NCI-H510A (cell line): ENCODE measurements around the gene RNF44.
"Not testable (repeated sequence)": the region's sequence is repeated elsewhere in the genome, so short reads cannot be mapped to it uniquely, and the experiment has no call there.

Experiments used
- DNase-seq: peaks from one replicate; lab custom pipeline; 2025; lab: John Stamatoyannopoulos, UW

The RNF44 gene

DNA sequence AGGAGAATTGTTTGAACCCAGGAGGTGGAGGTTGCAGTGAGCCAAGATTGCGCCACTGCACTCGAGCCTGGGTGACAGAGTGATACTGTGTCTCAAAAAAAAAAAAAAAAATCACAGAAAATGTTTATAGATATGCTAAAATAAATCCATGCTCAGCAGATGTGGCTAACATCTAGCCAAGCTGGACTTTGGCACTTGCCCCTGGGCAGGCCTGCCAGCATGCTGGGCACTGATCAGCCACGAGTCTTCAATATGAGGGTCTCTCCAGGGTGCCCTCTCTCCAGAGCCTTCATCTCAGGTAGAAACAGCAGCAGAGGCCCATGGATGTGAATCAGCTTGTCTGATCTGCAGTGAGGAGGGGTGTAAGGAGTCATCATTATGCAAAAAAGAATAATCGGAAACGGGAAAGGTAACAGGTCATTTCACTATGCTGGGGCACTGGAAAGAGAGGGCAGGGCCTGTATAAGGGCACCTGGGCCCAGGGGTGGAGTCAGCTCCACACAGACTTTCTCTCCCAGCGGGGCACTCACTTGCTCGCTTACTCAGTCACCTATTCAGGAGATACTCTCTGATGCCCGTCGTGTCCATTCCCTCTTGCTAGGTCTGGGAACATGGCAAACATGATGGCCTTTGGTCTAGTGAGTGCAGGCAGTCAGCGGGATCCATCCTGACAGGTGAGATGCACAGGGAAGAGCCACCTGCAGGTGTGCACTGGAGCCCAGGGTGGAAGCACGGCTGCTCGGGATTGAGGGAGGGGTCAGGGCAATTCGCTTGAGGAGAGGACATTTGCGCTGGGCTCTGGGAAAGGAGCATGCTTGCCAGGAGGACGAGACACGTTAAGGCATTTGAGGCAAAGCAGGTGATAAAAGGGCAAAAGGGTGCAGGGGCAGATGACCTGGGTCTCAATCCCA lies 17.1 kb downstream of the RNF44 start:
- DNase-seq, result no peak

DNA sequence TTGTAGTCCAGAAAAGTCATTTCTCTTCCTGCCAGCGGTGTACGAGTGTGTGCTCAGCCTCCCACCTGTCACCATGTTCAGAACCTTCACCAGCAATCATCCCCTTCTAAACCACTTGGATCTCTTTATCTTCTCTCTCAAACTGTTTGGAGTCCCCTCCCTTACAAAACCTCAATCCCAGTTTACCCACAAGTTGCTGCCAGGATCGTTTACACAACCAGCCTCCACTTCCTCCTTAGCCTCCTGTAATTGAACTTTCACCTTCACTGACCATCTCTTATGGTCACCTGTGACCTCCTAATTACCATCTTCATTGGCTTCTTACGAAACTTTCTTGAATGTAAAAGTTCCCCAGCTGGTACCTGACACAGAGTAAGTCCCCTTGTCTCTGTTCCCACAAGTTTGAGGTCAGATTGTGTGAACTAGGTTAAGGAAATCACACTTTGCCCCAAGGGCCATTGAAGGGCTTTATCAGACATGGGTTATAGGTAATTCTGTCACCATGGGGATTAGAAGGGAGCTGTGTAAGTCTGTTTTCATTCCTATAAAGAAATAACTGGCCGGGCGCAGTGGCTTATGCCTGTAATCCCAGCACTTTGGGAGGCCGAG lies 20.0 kb downstream of the RNF44 start:
- no peak for DNase-seq

DNA sequence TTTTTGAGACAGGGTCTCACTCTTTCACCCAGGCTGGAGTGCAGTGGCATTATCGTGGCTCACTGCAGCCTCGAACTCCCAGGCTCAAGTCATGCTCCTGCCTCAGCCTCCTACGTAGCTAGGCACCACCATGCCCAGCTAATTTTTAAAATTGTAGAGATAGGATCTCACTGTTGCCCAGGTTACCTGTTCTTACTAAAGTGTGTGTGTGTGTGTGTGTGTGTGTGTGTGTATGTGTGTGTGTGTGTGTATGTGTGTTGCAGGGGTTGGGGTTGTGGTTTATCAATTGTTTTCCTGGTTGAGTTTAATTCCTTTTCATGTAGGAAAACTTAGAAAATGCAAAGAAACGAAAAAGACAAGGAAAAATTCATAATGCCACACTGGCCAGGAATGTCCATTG lies 21.8 kb downstream of the RNF44 start:
- no peak for DNase-seq

DNA sequence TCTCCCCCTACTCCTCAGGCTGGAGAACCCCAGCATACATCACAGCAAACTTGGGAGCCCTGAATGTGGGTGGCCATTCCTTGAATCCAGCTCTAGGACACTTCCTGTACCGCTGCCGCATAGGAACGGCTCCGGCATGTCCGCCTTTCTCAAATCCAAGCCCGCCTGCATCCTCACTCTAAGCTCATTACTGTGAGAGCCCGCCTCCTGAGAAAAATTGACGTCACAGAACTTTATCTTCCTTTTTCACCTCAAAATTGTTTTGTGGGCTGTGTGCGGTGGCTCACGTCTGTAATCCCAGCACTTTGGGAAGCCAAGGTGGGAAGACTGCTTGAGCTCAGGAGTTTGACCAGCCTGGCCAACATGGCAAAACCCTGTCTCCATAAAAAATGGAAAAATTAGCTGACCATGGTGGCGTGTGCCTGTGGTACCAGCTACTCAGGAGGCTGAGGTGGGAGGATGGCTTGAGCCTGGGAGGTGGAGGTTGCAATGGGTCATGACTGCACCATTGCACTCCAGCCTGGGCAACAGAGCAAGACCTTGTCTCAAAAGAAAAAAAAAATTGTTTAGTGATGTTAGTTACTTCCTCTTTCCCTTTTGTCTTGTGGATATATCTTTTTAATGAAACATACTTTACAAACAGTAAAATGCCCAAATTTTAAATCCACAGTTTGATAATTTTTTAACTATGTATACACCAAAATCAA lies 22.8 kb downstream of the RNF44 start:
- no peak for DNase-seq

DNA sequence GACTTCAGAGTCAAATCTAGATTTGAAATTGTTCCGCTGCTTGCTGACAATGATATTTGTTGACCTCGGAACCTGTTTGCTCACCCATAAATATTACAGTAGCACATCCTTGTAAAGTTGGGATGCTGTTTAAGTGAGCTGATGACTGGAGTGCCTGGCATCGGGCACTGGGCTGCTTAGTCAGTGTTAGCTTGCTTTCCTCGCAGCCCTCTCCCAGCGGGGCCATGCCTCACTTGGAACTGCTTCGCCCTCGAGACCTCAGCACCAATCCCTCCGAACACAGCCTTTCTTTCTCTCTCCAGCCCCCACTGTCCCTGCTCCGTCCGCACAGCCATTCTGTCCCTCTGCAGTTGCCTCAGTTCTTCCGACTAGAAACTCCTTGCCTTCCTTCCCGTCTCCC lies 23.4 kb downstream of the RNF44 start:
- no peak for DNase-seq

DNA sequence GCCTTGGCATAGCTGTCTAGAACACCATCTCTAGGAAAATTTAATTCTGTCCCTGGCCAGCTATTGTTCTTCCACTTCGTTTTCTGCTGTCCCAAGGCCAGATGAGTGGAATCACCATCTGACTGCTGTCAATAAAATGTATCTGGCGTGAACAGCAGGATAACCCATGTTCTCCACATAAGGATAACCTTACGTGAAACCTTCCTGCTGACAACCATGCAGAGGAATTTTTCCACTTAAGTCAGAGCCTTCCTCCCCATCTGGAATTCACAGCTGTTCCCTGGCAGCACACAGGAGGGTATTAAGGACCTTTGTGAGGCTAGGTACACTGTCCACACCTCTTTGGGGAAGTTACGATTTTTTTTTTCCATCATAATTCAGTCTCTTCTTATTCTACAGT lies 28.6 kb downstream of the RNF44 start:
- no peak for DNase-seq

DNA sequence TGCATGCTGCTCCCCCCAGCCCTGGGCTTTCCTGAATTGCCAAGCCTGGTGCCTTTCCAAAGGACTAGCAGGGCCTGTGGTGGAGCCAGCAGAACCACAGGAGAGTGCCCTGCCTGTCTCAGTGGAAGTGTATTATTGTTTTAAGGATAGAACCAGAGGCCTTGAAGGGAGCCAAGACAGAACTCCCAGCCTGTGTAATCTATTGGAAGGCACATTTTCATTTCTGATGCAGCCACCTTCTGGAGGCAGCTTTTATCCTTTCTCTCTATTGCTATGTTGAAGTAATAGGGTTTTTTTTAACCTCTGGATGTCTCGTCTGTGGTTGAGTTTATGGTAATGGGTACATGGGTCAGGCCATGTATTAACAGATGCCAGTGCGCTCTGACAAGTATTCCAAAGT lies 29.3 kb downstream of the RNF44 start:
- DNase-seq, result no peak

DNA sequence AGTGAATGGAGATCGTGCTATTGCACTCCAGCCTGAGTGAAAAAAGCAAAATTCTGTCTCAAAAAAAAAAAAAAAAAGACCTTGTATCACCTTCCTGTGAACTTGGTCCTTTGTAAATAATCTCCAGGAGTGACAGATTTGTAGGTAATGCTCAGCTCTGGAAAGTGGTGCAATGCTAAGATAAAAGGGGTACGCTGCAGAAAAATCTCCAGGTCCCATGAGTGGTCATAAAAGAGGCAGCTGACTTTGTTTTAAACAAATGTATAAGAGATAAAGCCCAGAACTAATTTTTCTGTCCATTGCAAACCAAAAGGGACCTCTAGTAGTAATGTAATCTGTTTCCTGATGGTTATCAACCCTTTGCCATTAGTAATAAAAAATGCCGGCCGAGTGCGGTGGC lies 33.7 kb downstream of the RNF44 start:
- no peak for DNase-seq

DNA sequence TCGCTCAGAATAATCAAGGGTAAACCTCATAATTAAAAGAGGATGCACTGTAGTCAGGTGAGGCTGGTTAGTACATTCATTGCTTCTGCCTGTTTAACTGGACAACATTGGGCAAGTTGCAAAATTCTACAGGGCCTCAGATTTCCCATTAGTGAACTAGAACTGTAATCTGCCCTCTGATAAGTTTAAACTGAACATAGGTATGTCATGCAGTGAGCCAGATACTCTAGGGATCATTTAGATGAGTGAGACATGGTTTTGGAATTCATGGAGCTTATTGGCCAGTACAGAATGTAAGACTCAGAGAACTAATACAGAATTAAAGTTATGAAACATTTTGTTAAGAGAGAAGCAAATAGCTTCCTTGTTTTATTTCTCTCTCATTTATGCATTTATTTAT lies 35.9 kb downstream of the RNF44 start:
- DNase-seq, result no peak

DNA sequence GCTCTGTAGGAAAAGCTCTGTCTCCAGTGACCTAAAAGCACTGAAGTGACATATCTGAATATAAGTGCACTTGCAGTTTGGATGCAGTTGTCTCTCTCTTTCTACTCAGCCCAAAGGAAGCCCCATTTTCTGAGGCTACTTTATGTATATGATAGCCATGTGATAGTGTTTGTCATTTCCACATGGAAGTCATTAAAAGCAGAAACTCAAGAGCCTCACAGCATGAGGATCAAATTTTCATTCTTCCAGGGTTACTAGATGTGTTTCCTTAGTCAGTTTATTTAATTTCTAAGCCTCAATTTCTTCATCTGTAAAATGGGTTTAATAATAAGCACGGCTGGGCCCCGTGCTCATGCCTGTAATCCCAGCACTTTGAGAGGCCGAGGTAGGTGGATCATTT lies 36.7 kb downstream of the RNF44 start:
- no peak for DNase-seq

DNA sequence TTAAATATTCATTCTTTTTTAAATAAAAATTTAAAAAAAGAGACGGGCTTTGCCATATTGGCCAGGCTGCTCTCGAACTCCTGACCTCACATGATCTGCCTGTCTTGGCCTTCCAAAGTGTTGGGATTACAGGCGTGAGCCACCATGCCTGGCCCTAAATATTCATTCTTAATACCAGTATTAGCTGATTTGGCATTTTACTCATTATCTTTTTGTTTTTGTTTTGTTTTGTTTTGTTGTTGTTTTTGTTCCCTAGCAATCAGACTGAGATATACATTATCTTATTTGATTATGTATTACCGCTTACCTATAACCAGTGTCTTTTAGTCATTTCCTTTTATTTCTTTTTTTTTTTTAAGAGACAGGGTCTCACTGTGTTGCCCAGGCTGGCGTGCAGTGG lies 37.9 kb downstream of the RNF44 start:
- no peak for DNase-seq

DNA sequence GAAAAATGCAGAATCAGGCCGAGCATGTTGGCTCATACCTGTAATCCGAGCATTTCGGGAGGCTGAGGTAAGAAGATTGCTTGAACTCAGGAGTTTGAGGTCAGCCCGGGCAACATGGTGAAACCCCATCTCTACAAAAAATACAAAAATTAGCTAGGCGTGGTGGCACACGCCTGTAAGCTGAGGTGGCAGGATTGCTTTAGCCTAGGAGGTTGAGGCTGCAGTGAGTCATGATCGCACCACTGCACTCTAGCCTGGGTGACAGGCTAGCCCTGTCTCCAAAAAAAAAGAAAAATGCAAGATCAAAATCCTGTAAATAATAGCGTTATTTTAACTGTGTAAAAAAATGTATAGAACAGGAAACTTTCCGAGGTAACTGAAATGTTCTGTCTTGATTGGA lies 39.4 kb downstream of the RNF44 start:
- DNase-seq, result no peak

DNA sequence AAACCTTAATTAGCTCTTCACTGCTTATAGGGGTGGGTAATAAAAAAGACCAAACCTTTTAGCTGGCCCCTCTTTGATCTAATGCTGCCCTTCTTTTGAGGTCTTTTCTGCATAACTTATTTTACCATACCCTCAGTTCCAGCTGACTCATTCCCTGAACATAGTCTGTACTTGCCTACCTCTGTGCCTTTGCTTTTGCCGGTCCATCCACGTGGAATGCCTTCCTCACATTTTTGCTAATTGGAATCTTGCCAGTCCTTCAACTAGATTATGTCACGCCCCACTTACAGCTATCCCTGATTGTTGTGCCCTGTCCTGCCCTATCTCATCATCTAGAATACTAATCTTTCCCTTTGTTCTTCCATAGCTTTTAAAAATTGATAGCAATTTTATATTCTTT lies 44.8 kb downstream of the RNF44 start:
- DNase-seq, result no peak

DNA sequence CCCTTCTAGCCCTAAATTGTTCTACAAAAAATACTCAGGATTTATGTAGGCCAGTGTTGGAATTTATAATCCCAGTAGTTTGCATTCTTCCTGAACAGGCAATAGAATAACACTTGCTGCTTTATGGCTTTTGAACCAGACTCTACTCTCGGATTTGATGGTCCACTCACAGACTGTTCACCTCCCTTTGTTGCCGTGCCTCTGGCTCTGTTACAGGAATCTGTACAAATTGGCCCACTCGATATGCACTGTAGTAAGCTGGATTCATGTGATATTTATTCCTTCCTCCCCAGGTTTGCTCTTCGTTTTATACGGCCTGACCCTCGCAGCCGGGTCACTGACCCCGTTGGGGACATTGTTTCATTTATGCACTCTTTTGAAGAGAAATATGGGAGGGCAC lies 45.3 kb downstream of the RNF44 start:
- no peak for DNase-seq

DNA sequence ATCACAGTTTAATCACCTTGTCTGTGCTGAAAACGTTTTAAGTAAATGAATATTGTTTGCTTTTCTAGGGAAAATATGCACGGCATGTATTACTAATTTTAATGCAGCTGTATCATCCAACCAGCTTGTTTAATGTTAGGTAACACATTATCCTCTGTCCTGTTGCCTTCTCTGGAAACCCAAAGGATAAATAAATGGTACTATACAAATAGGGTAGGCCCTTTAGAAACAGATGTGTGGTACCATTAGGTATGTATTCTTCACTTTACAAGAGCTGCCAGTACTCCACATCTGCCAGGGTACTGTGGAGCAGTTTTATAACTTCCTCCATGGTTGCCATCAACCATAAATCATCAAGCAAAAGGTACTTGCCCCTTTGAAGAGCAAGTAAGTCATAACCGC lies 46.1 kb downstream of the RNF44 start:
- DNase-seq, result no peak

DNA sequence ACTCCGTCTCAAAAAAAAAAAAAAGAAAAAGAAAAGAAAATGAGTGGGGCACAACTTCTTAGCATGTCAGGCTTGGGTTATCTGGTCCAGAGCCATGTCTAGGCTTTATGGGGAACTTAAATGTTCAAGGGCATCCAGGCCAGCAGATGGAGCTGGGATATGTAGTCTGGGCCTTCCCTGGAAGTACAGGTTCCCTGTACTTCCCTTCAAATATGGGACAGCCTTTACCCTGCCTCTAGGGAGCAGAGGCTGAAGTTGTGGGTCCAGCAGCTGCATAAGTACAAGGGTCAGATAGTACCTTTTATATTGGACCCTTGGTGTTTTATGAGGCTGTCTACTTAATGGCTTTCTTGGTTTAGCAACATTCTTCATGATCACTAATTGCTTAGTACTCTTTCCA lies 46.9 kb downstream of the RNF44 start:
- DNase-seq, result no peak

DNA sequence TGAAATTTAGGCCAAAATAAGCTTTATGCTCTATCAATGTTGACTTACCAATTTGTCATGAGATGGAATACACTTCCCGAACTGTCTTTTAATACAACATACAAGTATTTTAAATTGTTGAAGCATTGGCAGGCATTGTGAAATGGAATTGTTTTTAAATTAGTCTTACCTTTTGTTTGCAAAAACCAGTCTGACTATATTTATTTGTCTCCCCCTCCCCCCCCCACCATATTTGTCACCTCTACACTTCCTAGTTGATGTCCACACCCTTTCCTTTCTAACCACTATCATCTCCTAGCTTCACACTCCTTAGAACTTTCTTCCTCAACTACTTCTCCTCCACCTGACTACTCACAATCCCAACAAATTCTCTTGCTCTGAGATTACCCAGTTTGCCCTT lies 48.1 kb downstream of the RNF44 start:
- no peak for DNase-seq

DNA sequence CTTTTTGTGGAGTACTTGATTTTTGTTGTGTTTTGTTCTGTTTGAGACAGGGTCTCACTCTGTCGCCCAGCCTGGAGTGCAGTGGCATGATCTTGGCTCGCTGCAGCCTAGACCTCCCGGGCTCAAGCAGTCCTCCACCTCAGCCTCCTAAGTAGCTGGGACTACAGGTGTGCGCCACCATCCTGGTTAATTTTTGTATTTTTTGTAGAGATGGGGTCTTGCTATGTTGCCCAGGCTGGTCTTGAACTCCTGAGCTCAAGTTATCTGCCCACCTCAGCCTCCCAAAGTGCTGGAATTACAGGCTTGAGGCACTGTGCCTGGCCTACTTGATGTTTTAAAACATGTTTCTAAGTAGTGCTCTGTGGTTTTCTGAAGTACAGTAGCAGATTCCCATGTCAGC lies 50.0 kb downstream of the RNF44 start:
- not testable (repeated sequence) for DNase-seq

DNA sequence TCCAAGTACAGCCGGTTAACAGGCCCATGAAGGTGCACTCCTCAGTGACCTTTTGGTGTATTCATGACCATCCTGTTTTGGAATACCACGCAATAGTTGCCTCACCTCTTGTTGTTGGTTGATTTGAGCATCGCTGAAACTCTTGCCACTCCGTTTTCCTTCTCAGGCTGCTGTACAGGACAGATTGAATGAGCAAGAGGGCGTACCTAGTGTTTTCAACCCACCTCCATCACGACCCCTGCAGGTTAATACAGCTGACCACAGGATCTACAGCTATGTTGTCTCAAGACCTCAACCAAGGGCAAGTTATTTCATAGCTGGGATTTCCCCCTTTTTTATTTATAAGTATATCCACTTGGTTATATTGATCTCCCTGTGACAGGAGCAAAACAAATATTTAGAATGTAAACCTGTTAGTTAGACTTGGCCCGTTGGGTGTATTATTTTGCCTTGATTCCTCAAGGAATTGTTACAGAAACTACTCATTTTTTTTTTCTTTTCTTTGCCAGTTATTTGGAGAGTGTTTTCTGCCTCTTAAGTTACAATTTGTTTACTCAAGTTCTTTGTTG lies 50.9 kb downstream of the RNF44 start:
- no peak for DNase-seq

DNA sequence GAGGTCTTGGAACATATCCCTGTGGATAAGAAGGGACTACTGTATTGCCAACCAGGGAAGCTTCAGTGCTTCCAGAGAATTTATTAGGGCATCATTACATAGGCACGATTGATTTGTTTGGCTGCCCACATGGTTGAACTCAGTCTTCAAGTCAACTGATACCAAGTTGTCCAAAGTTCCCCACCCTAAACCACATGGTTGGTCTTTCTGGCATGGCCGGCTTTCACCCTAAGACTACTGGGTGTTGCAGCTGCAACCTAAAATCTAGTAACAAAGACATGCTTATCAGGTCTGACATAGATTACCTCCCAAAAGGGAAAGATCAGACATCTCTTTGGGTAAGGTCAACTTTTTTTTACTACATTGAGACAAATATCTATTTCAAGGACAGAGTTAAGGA lies 52.0 kb downstream of the RNF44 start:
- no peak for DNase-seq

DNA sequence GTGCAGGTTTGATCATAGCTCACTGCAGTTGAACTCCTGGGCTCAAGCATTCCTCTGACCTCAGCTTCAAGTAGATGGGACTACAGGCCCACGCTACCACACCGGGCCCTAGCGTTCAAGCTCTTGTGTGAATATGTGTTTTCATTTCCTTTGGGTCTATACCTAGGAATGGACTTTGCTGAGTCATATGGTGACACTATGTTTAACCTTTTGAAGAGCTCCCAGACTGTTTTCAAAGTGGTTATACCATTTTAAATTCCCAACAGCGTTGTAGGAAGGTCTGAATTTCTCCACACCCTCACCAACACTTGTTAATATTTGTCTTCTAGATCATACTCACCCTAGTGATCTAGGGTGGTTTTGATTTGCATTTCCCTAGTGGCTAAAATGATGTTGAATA lies 55.5 kb downstream of the RNF44 start:
- DNase-seq, result no peak
